Measurements from ENCODE around the gene CD274.
A peak's percentile ranks its signal among the peaks of the same experiment; 100 is the strongest.
"Not testable (repeated sequence)": the region's sequence is repeated elsewhere in the genome, so short reads cannot be mapped to it uniquely, and the experiment has no call there.

CD274 gene

GRCh38 chr9:5428794-5429528 is 21.4 kb upstream of the CD274 start:
- no peak for DNase-seq (ENCODE audit: low read depth)
- no peaks in the 10 kb centered on the region for H3K27me3 ChIP-seq (replicated peaks; ENCODE audit: control insufficient read depth, insufficient read depth, low read length)
- no peaks in the 10 kb centered on the region for H3K9me3 ChIP-seq (ENCODE audit: control insufficient read depth, low read length)
- H3K36me3 ChIP-seq (ENCODE audit: control insufficient read depth, insufficient read depth, low read length, severe bottlenecking), result no peaks in the 10 kb centered on the region
- H3K4me3 ChIP-seq (ENCODE audit: low read length), result no peak overlapping the region
- no peak overlapping the region for H3K9ac ChIP-seq (ENCODE audit: low read length)
- H3K4me1 ChIP-seq (ENCODE audit: control insufficient read depth, insufficient read depth, low read length), result no peaks in the 10 kb centered on the region

GRCh38 chr9:5429873-5430564 is 20.3 kb upstream of the CD274 start:
- Histone ChIP-seq H3K4me1 (ENCODE audit: control insufficient read depth, insufficient read depth, low read length) (no peaks in the 10 kb centered on the region), H3K36me3 (ENCODE audit: control insufficient read depth, insufficient read depth, low read length, severe bottlenecking) (no peaks in the 10 kb centered on the region), H3K4me3 (ENCODE audit: low read length) (no peak overlapping the region), H3K27me3 (replicated peaks; ENCODE audit: control insufficient read depth, insufficient read depth, low read length) (no peaks in the 10 kb centered on the region), H3K9ac (ENCODE audit: low read length) (no peak overlapping the region), H3K9me3 (ENCODE audit: control insufficient read depth, low read length) (no peaks in the 10 kb centered on the region)
- no peak for DNase-seq (ENCODE audit: low read depth)

GRCh38 chr9:5430912-5431311 is 19.4 kb upstream of the CD274 start:
- DNase-seq (ENCODE audit: low read depth), result no peak
- no peaks in the 10 kb centered on the region for H3K27me3 ChIP-seq (replicated peaks; ENCODE audit: control insufficient read depth, insufficient read depth, low read length)
- no peaks in the 10 kb centered on the region for H3K4me1 ChIP-seq (ENCODE audit: control insufficient read depth, insufficient read depth, low read length)
- H3K36me3 ChIP-seq (ENCODE audit: control insufficient read depth, insufficient read depth, low read length, severe bottlenecking), result peaks cover 5% of the 10 kb centered on the region
- H3K9me3 ChIP-seq (ENCODE audit: control insufficient read depth, low read length), result no peaks in the 10 kb centered on the region
- no peak overlapping the region for H3K4me3 ChIP-seq (ENCODE audit: low read length)
- no peak overlapping the region for H3K9ac ChIP-seq (ENCODE audit: low read length)

GRCh38 chr9:5432890-5433289 is 17.5 kb upstream of the CD274 start:
- DNase-seq (ENCODE audit: low read depth); H3K9me3 ChIP-seq (ENCODE audit: control insufficient read depth, low read length); H3K4me3 ChIP-seq (ENCODE audit: low read length); H3K36me3 ChIP-seq (ENCODE audit: control insufficient read depth, insufficient read depth, low read length, severe bottlenecking); H3K4me1 ChIP-seq (ENCODE audit: control insufficient read depth, insufficient read depth, low read length); H3K27me3 ChIP-seq (replicated peaks; ENCODE audit: control insufficient read depth, insufficient read depth, low read length); H3K9ac ChIP-seq (ENCODE audit: low read length): not testable (repeated sequence)

GRCh38 chr9:5433328-5433727 is 17.0 kb upstream of the CD274 start:
- H3K4me3 ChIP-seq (ENCODE audit: low read length); H3K27me3 ChIP-seq (replicated peaks; ENCODE audit: control insufficient read depth, insufficient read depth, low read length); H3K9ac ChIP-seq (ENCODE audit: low read length); H3K36me3 ChIP-seq (ENCODE audit: control insufficient read depth, insufficient read depth, low read length, severe bottlenecking); DNase-seq (ENCODE audit: low read depth); H3K9me3 ChIP-seq (ENCODE audit: control insufficient read depth, low read length): not testable (repeated sequence)
- peaks cover 10% of the 10 kb centered on the region for H3K4me1 ChIP-seq (ENCODE audit: control insufficient read depth, insufficient read depth, low read length)

GRCh38 chr9:5433841-5434810 is 16.2 kb upstream of the CD274 start:
- not testable (repeated sequence) for H3K9me3 ChIP-seq (ENCODE audit: control insufficient read depth, low read length); H3K36me3 ChIP-seq (ENCODE audit: control insufficient read depth, insufficient read depth, low read length, severe bottlenecking); H3K9ac ChIP-seq (ENCODE audit: low read length); H3K27me3 ChIP-seq (replicated peaks; ENCODE audit: control insufficient read depth, insufficient read depth, low read length); H3K4me3 ChIP-seq (ENCODE audit: low read length); DNase-seq (ENCODE audit: low read depth)
- peaks cover 15% of the 10 kb centered on the region for H3K4me1 ChIP-seq (ENCODE audit: control insufficient read depth, insufficient read depth, low read length)

GRCh38 chr9:5435912-5436311 is 14.4 kb upstream of the CD274 start:
- no peak overlapping the region for H3K4me3 ChIP-seq (ENCODE audit: low read length)
- peaks cover 7% of the 10 kb centered on the region for H3K36me3 ChIP-seq (ENCODE audit: control insufficient read depth, insufficient read depth, low read length, severe bottlenecking)
- no peaks in the 10 kb centered on the region for H3K27me3 ChIP-seq (replicated peaks; ENCODE audit: control insufficient read depth, insufficient read depth, low read length)
- peaks cover 15% of the 10 kb centered on the region for H3K4me1 ChIP-seq (ENCODE audit: control insufficient read depth, insufficient read depth, low read length)
- H3K9ac ChIP-seq (ENCODE audit: low read length), result no peak overlapping the region
- no peak for DNase-seq (ENCODE audit: low read depth)
- no peaks in the 10 kb centered on the region for H3K9me3 ChIP-seq (ENCODE audit: control insufficient read depth, low read length)

GRCh38 chr9:5436441-5436840 is 13.9 kb upstream of the CD274 start:
- H3K4me1 ChIP-seq (ENCODE audit: control insufficient read depth, insufficient read depth, low read length), result peaks cover 15% of the 10 kb centered on the region
- peak overlapping the region; percentile 97 for H3K4me3 ChIP-seq (ENCODE audit: low read length)
- peak overlapping the region; percentile 98 for H3K9ac ChIP-seq (ENCODE audit: low read length)
- no peaks in the 10 kb centered on the region for H3K9me3 ChIP-seq (ENCODE audit: control insufficient read depth, low read length)
- peaks cover 7% of the 10 kb centered on the region for H3K36me3 ChIP-seq (ENCODE audit: control insufficient read depth, insufficient read depth, low read length, severe bottlenecking)
- no peak for DNase-seq (ENCODE audit: low read depth)
- H3K27me3 ChIP-seq (replicated peaks; ENCODE audit: control insufficient read depth, insufficient read depth, low read length), result no peaks in the 10 kb centered on the region

GRCh38 chr9:5437254-5438216 is 12.8 kb upstream of the CD274 start, which contains the start of gene PLGRKT:
Gene PLGRKT, minus strand, starts transcription at chr9:5437925. Its CDS starts 5,948 bp downstream, at chr9:5431977.
- Histone ChIP-seq H3K27me3 (replicated peaks; ENCODE audit: control insufficient read depth, insufficient read depth, low read length) (no peaks in the 10 kb centered on the region), H3K4me1 (ENCODE audit: control insufficient read depth, insufficient read depth, low read length) (peaks cover 15% of the 10 kb centered on the region), H3K4me3 (ENCODE audit: low read length) (peak within 1 kb of the TSS; percentile 97), H3K9ac (ENCODE audit: low read length) (peak within 1 kb of the TSS; percentile 98), H3K9me3 (ENCODE audit: control insufficient read depth, low read length) (no peaks in the 10 kb centered on the region), H3K36me3 (ENCODE audit: control insufficient read depth, insufficient read depth, low read length, severe bottlenecking) (peaks cover 7% of the 10 kb centered on the region)
- DNase-seq (ENCODE audit: low read depth), result peak; percentile 98

Data from adipocyte (in vitro differentiated cells).